IMR-90 (cell line): Measurements from ENCODE around the gene RAD51B. TPM values are rescaled to one million over a fixed set of nuclear protein-coding genes. Genes with fewer than 3 reads are reported as not detected.

Experiments
- ATAC-seq: fragments of 200-7000 bp; cut with Tn5 transposase; 2 replicates; pipeline ENCODE4 v1.9.1; 2020; ENCODE audit warnings: low read depth, mild to moderate bottlenecking, moderate library complexity
- BruUV-seq: library from RNA; stranded (reverse); fragments of 400-500 nt; replicated peaks from 2 replicates; lab custom pipeline; 2021; lab: Mats Ljungman, UMichigan
- CTCF ChIA-PET: fragments of 300-600 bp; formaldehyde crosslinking; extraction: SDS; loops from one replicate; lab custom pipeline; 2021; ENCODE audit warnings: antibody characterized with exemption; lab: Yijun Ruan, JAX
- POLR2A ChIA-PET: fragments of 300-600 bp; sonication (Branson Sonifier 250); formaldehyde crosslinking; loops from one replicate; lab custom pipeline; 2022; ENCODE audit warnings: antibody characterized with exemption; ENCODE audit not compliant: unreplicated experiment; lab: Charles Lee
- DNase-seq: peaks from one replicate; pipeline ENCODE4 v3.0.0; 2013
- H2AFZ ChIP-seq: replicated peaks from 2 replicates; pipeline ENCODE3; 2013; ENCODE audit warnings: low read length, mild to moderate bottlenecking; ENCODE audit not compliant: poor library complexity
- H2AK5ac ChIP-seq: 2 replicates; pipeline ENCODE4 v1.6.1; 2013; ENCODE audit warnings: low read depth, low read length, inconsistent platforms
- H2AK9ac ChIP-seq: replicated peaks from 2 replicates; pipeline ENCODE3; 2013; ENCODE audit warnings: mild to moderate bottlenecking, low read depth, low read length, moderate library complexity; ENCODE audit not compliant: poor library complexity
- H2BK120ac ChIP-seq: 2 replicates; pipeline ENCODE4 v1.6.1; 2013; ENCODE audit warnings: low read depth, low read length, inconsistent platforms
- H2BK15ac ChIP-seq: 3 replicates; pipeline ENCODE4 v1.6.1; 2013; ENCODE audit warnings: low read depth, low read length, inconsistent platforms
- H2BK20ac ChIP-seq: 2 replicates; pipeline ENCODE4 v1.6.1; 2013; ENCODE audit warnings: low read depth, mild to moderate bottlenecking, inconsistent platforms, low read length, moderate library complexity
- H2BK5ac ChIP-seq: 2 replicates; pipeline ENCODE4 v1.6.1; 2013; ENCODE audit warnings: mild to moderate bottlenecking, low read depth, low read length, inconsistent platforms; ENCODE audit not compliant: poor library complexity, severe bottlenecking
- H3K14ac ChIP-seq: replicated peaks from 2 replicates; pipeline ENCODE4 v1.6.1; 2013; ENCODE audit warnings: low read depth, low read length, inconsistent platforms
- H3K18ac ChIP-seq: 2 replicates; pipeline ENCODE4 v1.6.1; 2013; ENCODE audit warnings: low read depth, low read length, control low read depth
- H3K23ac ChIP-seq: 2 replicates; pipeline ENCODE4 v1.6.1; 2013; ENCODE audit warnings: low read depth, low read length, inconsistent platforms
- H3K27ac ChIP-seq: 2 replicates; pipeline ENCODE4 v1.5.1; 2013; ENCODE audit warnings: mild to moderate bottlenecking, control low read depth, low read length; ENCODE audit not compliant: insufficient read depth
- H3K27me3 ChIP-seq: 2 replicates; pipeline ENCODE4 v1.6.1; 2013; ENCODE audit warnings: low read length; ENCODE audit not compliant: control insufficient read depth, insufficient read depth
- H3K36me3 ChIP-seq: 2 replicates; pipeline ENCODE4 v1.6.1; 2013; ENCODE audit warnings: low read length, mixed read lengths; ENCODE audit not compliant: control insufficient read depth, insufficient read depth
- H3K4ac ChIP-seq: 2 replicates; pipeline ENCODE4 v1.6.1; 2013; ENCODE audit warnings: low read depth, low read length, inconsistent platforms
- H3K4me1 ChIP-seq: 2 replicates; pipeline ENCODE4 v1.6.1; 2013; ENCODE audit warnings: low read length, mixed read lengths; ENCODE audit not compliant: control insufficient read depth, insufficient read depth
- H3K4me2 ChIP-seq: 2 replicates; pipeline ENCODE4 v1.6.1; 2013; ENCODE audit warnings: low read depth, mild to moderate bottlenecking, control low read depth, low read length, moderate library complexity
- H3K4me3 ChIP-seq: 2 replicates; pipeline ENCODE4 v1.5.1; 2013; ENCODE audit warnings: low read depth, mild to moderate bottlenecking, control low read depth, low read length, moderate library complexity; ENCODE audit not compliant: insufficient read depth
- H3K56ac ChIP-seq: 2 replicates; pipeline ENCODE4 v1.6.1; 2013; ENCODE audit warnings: low read length, inconsistent platforms; ENCODE audit not compliant: insufficient read depth; ENCODE audit errors: extremely low read depth
- H3K79me1 ChIP-seq, 2 experiments: 2 replicates each; pipeline ENCODE4 v1.6.1; 2013; ENCODE audit warnings: low read length in 2 of 2, inconsistent platforms in 1 of 2, low read depth in 1 of 2
- H3K9ac ChIP-seq: 2 replicates; pipeline ENCODE4 v1.6.1; 2013; ENCODE audit warnings: low read depth, low read length, control low read depth
- H3K9me1 ChIP-seq: 2 replicates; pipeline ENCODE4 v1.6.1; 2013; ENCODE audit warnings: low read length, inconsistent platforms; ENCODE audit not compliant: insufficient read depth
- H3K9me3 ChIP-seq: 2 replicates; pipeline ENCODE4 v1.6.1; 2013; ENCODE audit warnings: low read length; ENCODE audit not compliant: control insufficient read depth, insufficient read depth
- H4K20me1 ChIP-seq: 2 replicates; pipeline ENCODE4 v1.6.1; 2013; ENCODE audit warnings: low read length, inconsistent platforms; ENCODE audit not compliant: insufficient read depth
- H4K5ac ChIP-seq: 2 replicates; pipeline ENCODE4 v1.6.1; 2013; ENCODE audit warnings: mild to moderate bottlenecking, low read depth, low read length, control low read depth
- H4K8ac ChIP-seq, 2 experiments: 2 replicates each; pipeline ENCODE4 v1.6.1; 2013; ENCODE audit warnings: low read depth in 2 of 2, low read length in 2 of 2, control low read depth in 1 of 2, inconsistent platforms in 1 of 2
- H4K91ac ChIP-seq: 2 replicates; pipeline ENCODE4 v1.6.1; 2013; ENCODE audit warnings: low read depth, low read length, inconsistent platforms; ENCODE audit not compliant: insufficient read depth
- BHLHE40 ChIP-seq: fragments of 150-350 bp; IDR thresholded peaks from 2 replicates; pipeline ENCODE4 v1.6.1; 2016; ENCODE audit warnings: mild to moderate bottlenecking, low read depth, low read length
- CEBPB ChIP-seq: IDR thresholded peaks from 2 replicates; pipeline ENCODE4 v1.6.1; 2012; ENCODE audit warnings: low read depth, low read length, improper control_type of control experiment
- MXI1 ChIP-seq: IDR thresholded peaks from 2 replicates; pipeline ENCODE4 v1.6.1; 2012; ENCODE audit warnings: low read depth, mild to moderate bottlenecking, low read length, moderate library complexity, borderline replicate concordance
- POLR2A ChIP-seq: IDR thresholded peaks from 2 replicates; pipeline ENCODE4 v1.6.1; 2012; ENCODE audit warnings: mild to moderate bottlenecking, low read depth, low read length
- RCOR1 ChIP-seq: IDR thresholded peaks from 2 replicates; pipeline ENCODE4 v1.6.1; 2012; ENCODE audit warnings: mild to moderate bottlenecking, low read length, improper control_type of control experiment; ENCODE audit not compliant: insufficient replicate concordance
- RFX5 ChIP-seq: IDR thresholded peaks from 2 replicates; pipeline ENCODE4 v1.8.0; 2012; ENCODE audit warnings: low read depth, mild to moderate bottlenecking, low read length, moderate library complexity
- SMC3 ChIP-seq: fragments of 150-350 bp; IDR thresholded peaks from 2 replicates; pipeline ENCODE4 v1.6.1; 2016; ENCODE audit warnings: low read depth, mild to moderate bottlenecking, antibody characterized with exemption, low read length, moderate library complexity
- WGBS, 2 experiments: methylation state at CpG; one replicate each; pipeline versions ENCODE4 v1.1.5 to v1.1.7; 2013; ENCODE audit warnings: missing lambda C conversion rate in 2 of 2; ENCODE audit not compliant: insufficient read length in 1 of 2; ENCODE audit errors: extremely low coverage in 2 of 2; 5-methylcytosine and 5-hydroxymethylcytosine counted together
- dilution Hi-C: fragments of 300-500 bp; cut with HindIII; formaldehyde crosslinking; loops from one replicate; pipeline ENCODE4 v1.14.3; 2018; ENCODE audit warnings: low sequenced_read_pairs; ENCODE audit not compliant: unreplicated experiment
- in situ Hi-C: fragments of 300-500 bp; cut with MboI; formaldehyde crosslinking; loops from 3 replicates; pipeline ENCODE4 v1.14.3; 2019; ENCODE audit warnings: low sequenced_read_pairs, inconsistent platforms, mixed read lengths
- intact Hi-C: fragments of 100-400 bp; cut with micrococcal nuclease; formaldehyde crosslinking; loops from 2 replicates; pipeline ENCODE4 v1.10.0; 2022
- polyA plus RNA-seq, 3 experiments: library from polyadenylated mRNA; depleted of rRNA; stranded (reverse); fragments of >200 nt; gene quantifications; 2 replicates each; pipeline ENCODE4 v1.2.3, GENCODE V29; 2012; ENCODE audit warnings: low replicate concordance in 1 of 3
- total RNA-seq: library from RNA; depleted of rRNA; stranded (reverse); fragments of >200 nt; gene quantifications from 2 replicates; pipeline ENCODE4 v1.2.3, GENCODE V29; 2012
- TF ChIP-seq, protein P1 (sequence below): fragments of 150-350 bp; IDR thresholded peaks from 2 replicates; pipeline ENCODE4 v1.6.1; 2017; ENCODE audit warnings: mild to moderate bottlenecking, antibody characterized with exemption, low read length, low read depth

The RAD51B gene
- total and polyA plus RNA-seq, 2 of the 4 experiments (the other 2 are of a cell fraction) = 5.1 to 18.8 TPM

GRCh38 chr14:68314642-68315041 lies 495.1 kb downstream of the RAD51B start:
- Histone ChIP-seq H2BK120ac (no peak overlapping the region), H4K5ac (no peak overlapping the region; the same call in 1 of the 2 replicates), H2BK15ac (no peak overlapping the region), H3K18ac (no peak overlapping the region), H3K9me1 (no peaks in the 10 kb centered on the region), H4K8ac (no peak overlapping the region), H2BK5ac (no peak overlapping the region), H3K4me2 (no peak overlapping the region), H3K4me3 (no peak overlapping the region), H3K27ac (no peak overlapping the region), H3K56ac (no peak overlapping the region), H4K20me1 (no peaks in the 10 kb centered on the region), H3K9me3 (no peaks in the 10 kb centered on the region), H3K36me3 (no peaks in the 10 kb centered on the region), H3K23ac (no peak overlapping the region), H2BK20ac (no peak overlapping the region), H2AK5ac (no peak overlapping the region), H3K14ac (no peak overlapping the region), H3K79me1 (no peaks in the 10 kb centered on the region), H3K4me1 (no peaks in the 10 kb centered on the region), H3K9ac (no peak overlapping the region), H3K27me3 (no peaks in the 10 kb centered on the region), H2AFZ (no peak overlapping the region), H2AK9ac (no peak overlapping the region), H4K91ac (no peak overlapping the region), H3K4ac (no peak overlapping the region)
- 100% methylated on average over 2 of the region's 4 CpGs; no CpG with 5 or more reads in 1 of the 2 experiments for WGBS, 2 experiments
- TF ChIP-seq, protein P1, sequence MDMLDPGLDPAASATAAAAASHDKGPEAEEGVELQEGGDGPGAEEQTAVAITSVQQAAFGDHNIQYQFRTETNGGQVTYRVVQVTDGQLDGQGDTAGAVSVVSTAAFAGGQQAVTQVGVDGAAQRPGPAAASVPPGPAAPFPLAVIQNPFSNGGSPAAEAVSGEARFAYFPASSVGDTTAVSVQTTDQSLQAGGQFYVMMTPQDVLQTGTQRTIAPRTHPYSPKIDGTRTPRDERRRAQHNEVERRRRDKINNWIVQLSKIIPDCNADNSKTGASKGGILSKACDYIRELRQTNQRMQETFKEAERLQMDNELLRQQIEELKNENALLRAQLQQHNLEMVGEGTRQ = no peak
- no peak for TF ChIP-seq CEBPB
- no peak for TF ChIP-seq POLR2A
- no peak for TF ChIP-seq BHLHE40
- no peak for TF ChIP-seq MXI1
- TF ChIP-seq RCOR1 = no peak
- TF ChIP-seq SMC3 = no peak
- TF ChIP-seq RFX5 = no peak
- intact Hi-C loops = no loop called here
- BruUV-seq = no TSS peak
- dilution Hi-C loops = no loop called here
- POLR2A ChIA-PET = no interaction called here
- ATAC-seq (no peak), DNase-seq (no peak)
- CTCF ChIA-PET = no interaction called here
- in situ Hi-C loops = no loop called here
